ENCODE data around the gene VWF.

VWF gene

DNA sequence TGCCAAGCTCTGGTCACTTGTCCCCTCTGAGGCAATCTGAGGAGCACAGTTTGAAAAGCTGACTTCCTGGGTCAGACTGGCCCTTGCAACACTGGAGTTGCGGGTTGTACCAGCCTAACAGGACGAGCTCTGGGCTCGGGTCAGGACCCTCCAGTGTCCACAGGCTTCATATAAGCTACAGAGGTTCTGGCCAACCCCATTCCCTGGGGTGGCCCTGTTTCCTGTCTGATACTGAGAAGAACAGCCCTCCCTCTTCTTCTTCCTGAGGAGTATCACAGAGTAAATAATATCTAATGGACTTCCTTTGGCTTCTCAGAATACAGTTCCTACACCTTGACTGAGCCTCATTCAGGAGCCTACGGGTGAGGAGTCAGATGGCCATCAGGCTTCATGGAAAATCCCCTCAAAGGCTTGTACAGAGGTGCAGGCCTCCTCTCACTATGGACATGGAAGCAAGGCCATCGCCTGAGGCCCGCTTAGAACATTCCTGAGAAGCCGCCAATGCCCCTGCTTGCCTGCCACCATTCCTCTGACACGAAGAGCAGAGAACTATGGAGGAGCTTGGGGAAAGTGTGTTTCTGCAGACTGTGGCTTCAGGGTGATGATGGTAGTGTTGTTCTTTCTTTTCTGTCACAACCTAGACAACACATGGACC is 150.9 kb downstream of the VWF start:
- no peak for FAIRE-seq

GRCh38 chr12:5972387-5972786 is 152.1 kb downstream of the VWF start:
- FAIRE-seq: no peak

GRCh38 chr12:5971194-5971850 is 153.1 kb downstream of the VWF start:
- no peak for FAIRE-seq

GRCh38 chr12:5969974-5970690 is 154.3 kb downstream of the VWF start:
- no peak for FAIRE-seq

DNA sequence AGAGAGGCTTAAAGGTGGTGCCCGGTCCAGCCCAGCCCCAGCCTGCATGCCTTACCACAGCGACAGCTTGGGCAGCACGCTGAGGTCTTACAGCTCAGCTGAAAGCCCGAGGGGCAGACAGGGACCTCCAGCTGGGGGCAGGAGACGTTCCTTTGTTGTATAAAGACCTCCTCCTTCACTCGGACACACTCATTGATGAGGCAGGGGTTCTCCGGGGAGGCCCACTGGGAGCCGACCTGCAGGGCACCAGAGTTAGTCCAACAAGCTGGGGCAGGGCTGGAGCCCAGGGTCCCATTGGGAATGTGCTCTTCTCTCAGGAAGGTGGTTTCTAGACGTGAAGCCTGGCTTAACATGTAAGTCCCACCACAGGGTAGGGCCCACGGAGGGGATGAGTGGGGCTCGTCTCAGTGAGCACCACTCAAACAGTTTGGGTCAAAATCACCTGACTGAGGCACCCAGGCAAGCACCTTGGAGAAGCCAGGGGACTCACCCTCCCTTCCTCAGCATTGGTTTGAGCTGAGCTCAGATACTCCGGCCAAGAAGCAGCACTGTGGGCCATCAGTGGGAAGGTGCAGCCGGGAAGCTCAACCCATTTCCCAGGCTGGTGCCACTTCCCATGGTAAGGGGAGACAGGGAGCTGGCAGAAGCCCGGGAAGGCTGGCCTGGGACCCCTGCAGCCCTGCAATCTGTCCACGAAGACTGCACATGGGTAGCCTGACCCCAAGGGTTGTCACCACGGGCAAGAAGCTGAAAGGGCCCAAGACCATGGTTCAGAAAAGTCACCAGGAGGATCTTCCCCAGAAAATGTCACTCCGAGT is 155.1 kb downstream of the VWF start:
- FAIRE-seq: no peak

- FAIRE-seq: no peak
Observed at GRCh38 chr12:5967645-5968415, 156.6 kb downstream of the VWF start.

DNA sequence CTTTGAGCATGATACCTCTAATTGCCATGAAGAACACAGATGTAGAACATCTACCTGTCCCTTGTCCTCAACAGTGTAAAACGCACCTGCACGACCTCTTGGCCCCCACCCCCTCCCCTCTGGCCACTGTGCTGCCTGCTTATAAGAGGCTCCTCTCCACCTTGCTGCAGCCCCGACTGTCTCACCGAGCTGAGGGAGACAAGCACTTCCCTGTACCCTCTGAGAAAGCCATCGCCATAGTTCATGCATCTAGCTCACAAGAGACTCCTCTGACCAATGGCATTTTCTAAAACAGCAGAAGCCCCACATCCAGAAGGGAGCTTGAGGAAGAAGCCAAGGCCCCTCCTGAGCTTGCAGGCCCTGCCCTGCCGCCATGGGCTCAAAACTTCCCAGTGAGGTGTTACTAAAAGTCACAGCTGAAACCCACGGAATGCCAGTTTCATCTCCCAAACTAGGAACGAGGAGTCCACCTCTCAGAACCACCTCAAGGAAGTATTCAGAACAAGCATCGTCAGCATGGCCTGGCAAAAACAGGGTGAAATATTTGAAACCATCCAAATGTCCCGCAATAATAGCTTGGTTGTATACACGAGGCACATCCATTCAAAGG is 157.9 kb downstream of the VWF start:
- no peak for FAIRE-seq

DNA sequence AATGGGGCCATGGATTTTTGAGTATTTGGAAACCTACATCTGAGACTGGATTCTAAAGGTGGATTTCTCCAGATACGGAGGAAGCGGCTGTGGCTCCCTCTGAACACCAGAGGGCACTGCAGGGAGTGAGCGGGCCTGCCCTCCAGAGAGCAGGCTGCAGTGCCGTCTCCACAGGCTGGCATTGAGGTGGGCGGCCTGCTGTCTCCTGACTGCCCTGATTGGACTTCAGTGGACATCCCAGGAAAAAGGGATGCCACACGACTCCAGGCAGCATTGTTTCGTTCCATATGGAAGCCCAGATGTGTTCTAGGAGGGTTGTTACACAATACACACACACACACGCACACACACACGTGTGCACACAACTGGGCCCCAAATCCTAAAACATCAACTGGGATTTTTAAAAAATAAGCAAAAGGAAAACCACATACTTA is 158.5 kb downstream of the VWF start:
- FAIRE-seq: no peak

DNA sequence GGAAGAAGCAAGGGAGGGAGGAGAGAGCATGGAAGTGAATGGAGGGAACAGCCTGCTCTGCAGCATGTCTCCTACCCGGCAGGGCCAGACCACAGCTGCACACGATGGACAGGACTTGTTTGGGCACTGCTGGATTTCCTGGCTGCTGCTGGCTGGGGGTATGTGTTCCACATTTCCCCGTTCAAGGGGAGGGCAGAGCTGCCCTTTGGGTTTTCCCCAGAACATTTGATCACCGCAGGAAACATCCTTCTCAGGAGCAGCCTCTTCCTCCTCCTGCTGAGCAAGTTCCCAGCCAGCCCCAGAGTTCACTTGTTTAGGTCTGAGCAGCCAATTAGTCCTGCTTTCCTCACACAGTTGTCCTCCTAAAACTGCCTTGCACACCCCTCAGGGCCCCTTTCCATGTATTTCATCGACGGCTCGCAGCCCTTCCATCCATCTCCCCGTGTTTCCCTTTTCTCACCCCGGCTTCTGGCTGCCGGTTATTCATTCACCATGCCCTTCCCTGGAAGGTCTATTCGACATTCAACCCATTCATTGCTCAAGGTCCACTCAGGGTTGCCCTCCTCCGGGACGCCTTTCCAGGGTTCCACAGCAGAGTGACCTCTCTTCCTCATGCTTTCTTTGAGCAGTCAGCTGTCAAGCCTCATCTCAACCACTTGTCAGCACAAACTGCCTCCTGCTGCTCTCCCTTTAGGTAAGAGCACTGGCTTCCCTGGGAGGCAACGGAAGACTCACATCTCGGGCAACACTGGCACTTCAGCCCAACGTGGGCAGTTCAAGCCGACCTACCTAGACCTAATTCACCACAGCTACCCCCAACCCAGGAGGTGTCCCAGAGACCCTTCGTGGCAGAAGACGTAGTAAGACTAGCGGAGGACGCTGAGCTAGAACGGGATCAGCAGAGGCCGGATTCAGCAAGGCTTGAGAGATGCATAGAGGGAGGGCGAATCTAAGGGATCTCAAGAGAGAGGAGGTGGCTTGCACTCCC is 159.3 kb downstream of the VWF start:
- FAIRE-seq: no peak

DNA sequence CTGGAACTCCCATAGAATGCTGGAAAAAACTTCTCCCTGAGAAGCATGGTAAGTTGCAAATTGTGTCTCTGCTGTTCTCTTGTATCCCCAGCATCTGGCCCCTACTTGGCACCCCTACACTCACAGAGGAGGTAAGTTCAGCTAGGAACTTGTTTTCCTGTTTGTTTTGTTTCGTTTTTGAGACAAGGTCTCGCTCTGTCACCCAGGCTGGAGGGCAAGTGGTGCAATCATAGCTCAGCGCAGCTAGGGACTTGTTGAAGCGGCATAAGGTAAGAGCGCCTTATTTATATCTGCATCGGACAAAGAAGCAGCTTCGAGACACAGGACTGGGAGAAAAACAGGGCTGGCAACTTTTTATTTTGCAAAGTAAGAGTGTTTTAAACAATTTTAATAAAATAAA is 161.0 kb downstream of the VWF start:
- no peak for FAIRE-seq

DNA sequence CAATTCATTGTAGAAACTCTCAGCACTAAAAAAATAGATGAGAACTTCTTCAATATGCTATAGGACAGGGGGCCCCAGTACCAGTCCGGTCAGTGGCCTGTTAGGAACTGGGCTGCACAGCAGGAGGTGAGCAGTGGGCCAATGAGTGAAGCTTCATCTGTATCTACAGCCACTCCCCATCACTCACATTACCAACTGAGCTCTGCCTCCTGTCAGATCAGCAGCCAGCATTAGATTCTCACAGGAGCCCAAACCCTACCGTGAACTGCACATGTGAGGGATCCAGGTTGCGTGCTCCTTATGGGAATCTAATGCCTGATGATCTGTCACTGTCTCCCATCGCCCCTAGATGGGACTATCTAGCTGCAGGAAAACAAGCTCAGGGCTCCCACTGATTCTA is 163.7 kb downstream of the VWF start:
- FAIRE-seq: no peak

DNA sequence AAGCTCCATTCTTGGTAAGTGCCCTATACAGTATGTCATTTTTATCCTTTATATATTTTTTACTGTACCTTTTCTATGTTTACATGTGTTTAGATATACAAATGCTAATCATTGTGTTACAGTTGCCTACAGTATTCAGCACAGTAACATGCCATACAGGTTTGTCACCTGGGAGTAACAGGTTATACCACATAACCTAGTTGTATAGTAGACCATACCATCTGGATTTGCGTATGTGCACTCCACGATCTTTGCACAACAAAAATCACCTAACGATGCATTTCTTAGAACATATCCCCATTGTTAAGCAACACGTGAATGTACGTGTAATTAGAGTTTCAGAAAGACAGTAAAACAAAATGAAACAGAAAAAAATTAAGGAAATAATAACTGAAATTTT is 167.5 kb downstream of the VWF start:
- no peak for FAIRE-seq

- no peak for FAIRE-seq
Observed at GRCh38 chr12:5954661-5955060, 169.8 kb downstream of the VWF start.

- FAIRE-seq: no peak
Observed at GRCh38 chr12:5953835-5954586, 170.5 kb downstream of the VWF start.

GRCh38 chr12:5952031-5952430 is 172.4 kb downstream of the VWF start:
- no peak for FAIRE-seq

- FAIRE-seq: no peak
Observed at GRCh38 chr12:5948696-5949095, 175.8 kb downstream of the VWF start.

DNA sequence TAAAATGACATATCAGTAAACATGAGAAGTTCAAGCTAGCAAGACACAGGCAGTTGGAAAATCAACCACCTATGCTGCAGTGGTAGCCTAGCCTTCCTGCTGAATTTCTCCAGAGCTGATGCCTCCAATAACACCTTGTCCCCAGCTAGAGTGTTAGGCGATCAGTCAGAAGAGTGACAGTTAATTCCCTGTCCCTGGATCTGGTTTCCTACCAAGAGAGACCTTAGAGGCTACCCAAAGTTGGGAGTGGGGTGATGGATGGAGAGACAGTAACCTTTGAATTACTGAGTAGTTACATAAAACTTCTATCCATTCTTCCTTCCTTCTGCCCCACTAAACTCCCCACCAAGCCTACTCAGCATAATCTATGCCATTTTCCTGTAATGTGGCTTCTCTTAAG is 177.5 kb downstream of the VWF start:
- no peak for FAIRE-seq

GRCh38 chr12:5946388-5946787 is 178.1 kb downstream of the VWF start:
- no peak for FAIRE-seq

DNA sequence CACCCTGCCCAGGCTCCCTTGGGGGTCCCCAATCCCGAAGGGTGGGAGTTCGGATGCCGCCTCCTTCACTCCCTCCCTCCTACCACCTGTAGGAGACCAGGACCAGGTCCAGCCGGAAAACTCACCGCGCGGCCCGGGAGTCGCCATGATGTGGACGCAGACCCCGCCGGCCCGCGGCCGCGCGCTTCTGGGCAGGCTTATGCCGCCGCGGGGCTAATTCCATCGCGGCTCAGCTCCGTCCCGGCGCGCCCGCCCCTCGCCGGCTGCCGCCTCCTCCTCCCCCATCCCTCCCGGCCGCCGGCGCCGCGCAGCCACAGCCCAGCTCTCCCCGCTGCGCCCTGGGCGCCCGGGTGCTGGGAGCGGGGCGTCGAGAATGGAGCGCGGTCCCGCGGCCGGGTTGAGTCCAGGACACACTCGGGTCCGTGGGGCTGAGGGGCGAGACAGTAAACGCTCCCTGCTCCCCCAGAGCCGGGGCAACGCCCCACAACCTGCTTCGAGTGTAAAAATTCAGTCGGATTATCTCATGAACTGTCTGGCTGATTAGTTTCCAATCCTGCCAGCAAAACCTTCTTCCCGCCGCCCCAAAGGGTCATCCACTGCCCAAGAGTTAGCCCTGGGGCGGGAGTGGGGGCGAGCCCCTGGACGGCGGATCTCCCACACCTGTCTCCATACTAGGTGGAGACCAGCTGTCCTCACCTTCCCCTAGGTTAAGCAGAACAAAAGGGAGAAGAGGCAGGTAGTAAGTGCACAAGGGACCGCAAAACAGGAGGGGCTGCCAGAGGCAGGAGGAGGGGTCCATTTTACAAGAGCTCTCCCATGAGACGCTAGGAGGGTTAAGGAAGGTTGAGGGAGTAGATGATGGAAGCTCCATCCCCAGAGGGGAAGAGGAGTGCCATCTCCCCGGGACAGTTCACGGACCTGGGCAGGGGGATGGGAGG is 179.1 kb downstream of the VWF start, which contains the start of gene ANO2:
Gene ANO2 (minus strand): TSS at position 189 of the 938 bp plus-strand sequence. CDS start 42 bp downstream, at position 147.
- no peak for FAIRE-seq

Data from A204.1 (cell line).